Measurements from ENCODE around the gene IL26.
A peak's percentile ranks its signal among the peaks of the same experiment; 100 is the strongest.

The IL26 gene

DNA sequence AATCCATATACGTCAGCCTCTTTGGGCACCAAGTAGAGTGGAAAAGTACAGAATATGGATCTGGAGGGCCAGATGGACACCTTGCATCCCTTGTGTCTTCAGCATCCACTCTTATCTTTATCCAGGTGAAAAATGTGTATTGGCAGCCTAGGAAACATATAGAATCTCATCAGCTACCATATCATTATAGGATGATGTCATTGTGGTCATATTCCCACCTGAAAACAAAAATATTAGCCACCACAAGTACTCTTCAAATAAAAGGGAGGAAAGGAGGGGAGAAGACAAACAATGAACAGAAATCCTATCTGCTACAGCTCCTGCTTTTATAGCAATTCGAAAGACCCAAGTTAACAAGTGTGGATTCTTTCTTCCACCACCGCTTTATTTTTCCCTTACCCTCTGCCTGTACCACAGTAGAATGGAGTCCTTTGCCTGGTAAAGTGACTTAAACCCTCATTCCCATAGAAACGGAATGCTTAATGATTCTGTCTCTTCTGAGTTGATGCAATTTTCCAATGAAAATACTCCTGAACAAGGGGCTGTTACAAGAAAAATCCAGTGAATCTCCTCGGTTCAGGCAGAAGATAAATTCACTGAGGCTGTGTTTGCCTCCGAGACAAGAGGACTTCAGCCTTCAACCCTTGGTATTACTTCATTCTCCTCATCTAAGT, 13.8 kb upstream of the IL26 start:
- no peaks in the 10 kb centered on the region for H3K36me3 ChIP-seq (ENCODE audit: control insufficient read depth in 1 of 2, insufficient read depth in 2 of 2, low read length in 2 of 2)
- H3K27me3 ChIP-seq (ENCODE audit: low read depth, low read length) = no peaks in the 10 kb centered on the region
- H3K9me3 ChIP-seq (ENCODE audit: control insufficient read depth in 1 of 2, low read length in 2 of 2) = no peaks in the 10 kb centered on the region
- H3K4me1 ChIP-seq (ENCODE audit: control insufficient read depth in 1 of 2, insufficient read depth in 2 of 2, low read length in 2 of 2) = peaks cover 13 to 35% of the 10 kb centered on the region in 2 donors
- peak overlapping the region; percentile 35 for H3K27ac ChIP-seq (ENCODE audit: low read length)
- no peak overlapping the region for H3K4me3 ChIP-seq (ENCODE audit: low read depth in 1 of 2, low read length in 2 of 2)

DNA sequence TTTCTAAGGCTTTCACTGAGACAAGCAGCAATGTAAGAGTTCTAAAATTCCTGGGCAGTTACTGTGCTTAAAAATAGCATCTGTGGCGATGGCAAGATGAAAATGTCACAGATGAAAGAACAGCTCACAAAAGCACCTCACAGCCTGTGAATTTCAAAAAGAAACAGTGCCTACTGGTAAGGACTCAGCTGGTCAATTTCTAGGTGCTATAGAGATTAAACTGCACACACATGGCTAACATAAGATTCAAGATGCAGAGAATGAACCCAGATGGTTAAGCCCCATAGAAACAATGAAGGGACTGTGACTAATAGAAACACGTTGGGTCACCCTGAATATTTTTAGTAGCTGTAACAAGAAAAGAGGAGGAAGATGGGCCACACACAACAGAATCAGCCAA, 12.0 kb upstream of the IL26 start:
- no peaks in the 10 kb centered on the region for H3K36me3 ChIP-seq (ENCODE audit: control insufficient read depth in 1 of 2, insufficient read depth in 2 of 2, low read length in 2 of 2)
- no peaks in the 10 kb centered on the region for H3K27me3 ChIP-seq (ENCODE audit: low read depth, low read length)
- H3K4me1 ChIP-seq (ENCODE audit: control insufficient read depth in 1 of 2, insufficient read depth in 2 of 2, low read length in 2 of 2) = peaks cover 13 to 35% of the 10 kb centered on the region in 2 donors
- H3K27ac ChIP-seq (ENCODE audit: low read length) = no peak overlapping the region
- peak overlapping the region in 1 of 2 donors; percentile 54 for H3K4me3 ChIP-seq (ENCODE audit: low read depth in 1 of 2, low read length in 2 of 2)
- no peaks in the 10 kb centered on the region for H3K9me3 ChIP-seq (ENCODE audit: control insufficient read depth in 1 of 2, low read length in 2 of 2)

DNA sequence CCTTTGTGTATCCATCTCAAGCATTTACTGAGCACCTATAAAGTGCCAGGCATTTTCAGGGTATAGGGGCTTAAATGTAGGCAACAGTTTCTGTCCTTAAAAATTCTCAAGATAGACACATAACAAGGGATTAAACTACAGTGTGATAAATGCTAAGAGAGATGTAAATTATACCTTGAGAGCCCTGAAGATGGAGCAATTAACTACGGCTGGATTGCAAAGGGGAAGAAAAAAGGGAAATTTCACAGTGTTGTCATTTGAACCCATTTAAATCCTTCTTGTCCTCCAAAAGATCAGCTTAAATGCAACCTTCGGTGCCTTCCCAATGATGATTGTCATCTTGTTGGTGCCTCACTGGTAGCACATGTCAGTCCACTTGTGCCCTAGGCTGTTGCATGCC, 11.5 kb upstream of the IL26 start:
- no peaks in the 10 kb centered on the region for H3K36me3 ChIP-seq (ENCODE audit: control insufficient read depth in 1 of 2, insufficient read depth in 2 of 2, low read length in 2 of 2)
- H3K4me3 ChIP-seq (ENCODE audit: low read depth in 1 of 2, low read length in 2 of 2) = peak overlapping the region; percentile 52 to 54
- H3K27me3 ChIP-seq (ENCODE audit: low read depth, low read length) = no peaks in the 10 kb centered on the region
- H3K27ac ChIP-seq (ENCODE audit: low read length) = no peak overlapping the region
- peaks cover 13 to 35% of the 10 kb centered on the region in 2 donors for H3K4me1 ChIP-seq (ENCODE audit: control insufficient read depth in 1 of 2, insufficient read depth in 2 of 2, low read length in 2 of 2)
- H3K9me3 ChIP-seq (ENCODE audit: control insufficient read depth in 1 of 2, low read length in 2 of 2) = no peaks in the 10 kb centered on the region

DNA sequence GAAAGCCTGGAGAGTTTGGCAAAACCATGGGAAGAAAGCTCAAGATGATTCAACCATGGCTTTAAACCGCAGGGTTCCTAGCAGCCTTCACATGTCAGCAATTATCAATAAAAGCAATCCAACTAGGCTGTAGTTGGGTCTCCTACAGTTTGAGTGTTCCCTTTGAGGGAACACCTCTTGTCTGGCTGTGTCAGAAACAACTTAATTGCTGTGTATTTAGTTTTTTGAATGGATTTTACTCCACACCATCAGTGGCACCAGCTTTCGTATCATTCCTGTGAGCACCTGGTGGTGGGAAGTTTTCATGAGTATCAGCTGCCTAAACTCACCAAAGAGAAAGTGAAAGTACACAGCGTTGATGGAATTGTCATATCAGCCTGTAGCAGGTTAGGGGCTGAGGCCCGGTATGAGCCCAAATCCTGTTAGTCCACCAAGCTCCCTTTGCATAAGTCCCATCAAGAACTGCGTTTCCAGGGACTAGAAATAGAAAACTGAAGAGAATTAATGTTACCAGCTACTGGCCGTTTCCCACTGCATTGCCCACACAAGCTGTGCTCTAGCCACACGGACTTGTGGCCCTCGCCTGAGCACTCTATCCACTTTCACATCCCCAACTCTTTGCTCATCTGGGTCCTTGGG, 10.9 kb upstream of the IL26 start:
- H3K36me3 ChIP-seq (ENCODE audit: control insufficient read depth in 1 of 2, insufficient read depth in 2 of 2, low read length in 2 of 2) = no peaks in the 10 kb centered on the region
- H3K27me3 ChIP-seq (ENCODE audit: low read depth, low read length) = no peaks in the 10 kb centered on the region
- no peak overlapping the region for H3K27ac ChIP-seq (ENCODE audit: low read length)
- no peaks in the 10 kb centered on the region for H3K9me3 ChIP-seq (ENCODE audit: control insufficient read depth in 1 of 2, low read length in 2 of 2)
- peak overlapping the region; percentile 52 to 54 for H3K4me3 ChIP-seq (ENCODE audit: low read depth in 1 of 2, low read length in 2 of 2)
- peaks cover 13 to 33% of the 10 kb centered on the region in 2 donors for H3K4me1 ChIP-seq (ENCODE audit: control insufficient read depth in 1 of 2, insufficient read depth in 2 of 2, low read length in 2 of 2)

DNA sequence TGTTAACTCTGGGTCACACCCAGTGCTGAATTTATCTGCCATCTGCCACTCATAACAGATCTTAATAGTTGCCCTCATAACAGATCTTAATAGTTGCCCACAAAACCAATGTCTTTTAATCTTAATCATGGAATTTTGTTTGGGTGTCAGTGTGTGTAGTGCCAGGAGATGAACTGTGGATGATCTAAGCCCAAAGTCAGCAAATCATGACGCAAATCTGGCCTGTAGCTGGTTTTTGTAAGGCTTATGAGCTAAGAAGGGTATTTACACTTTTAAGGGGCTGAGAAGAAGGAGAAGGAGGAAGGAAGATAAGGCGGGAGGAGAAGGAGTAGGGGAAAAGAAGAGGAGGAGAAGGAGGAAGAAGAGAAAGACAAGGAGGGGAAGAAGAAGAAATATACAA, 10.0 kb upstream of the IL26 start:
- no peak overlapping the region for H3K4me3 ChIP-seq (ENCODE audit: low read depth in 1 of 2, low read length in 2 of 2)
- no peaks in the 10 kb centered on the region for H3K27me3 ChIP-seq (ENCODE audit: low read depth, low read length)
- no peaks in the 10 kb centered on the region for H3K9me3 ChIP-seq (ENCODE audit: control insufficient read depth in 1 of 2, low read length in 2 of 2)
- H3K4me1 ChIP-seq (ENCODE audit: control insufficient read depth in 1 of 2, insufficient read depth in 2 of 2, low read length in 2 of 2) = peaks cover 13 to 26% of the 10 kb centered on the region in 2 donors
- H3K27ac ChIP-seq (ENCODE audit: low read length) = no peak overlapping the region
- H3K36me3 ChIP-seq (ENCODE audit: control insufficient read depth in 1 of 2, insufficient read depth in 2 of 2, low read length in 2 of 2) = no peaks in the 10 kb centered on the region

GRCh38 chr12:68234140-68234539, 8.5 kb upstream of the IL26 start:
- H3K9me3 ChIP-seq (ENCODE audit: control insufficient read depth in 1 of 2, low read length in 2 of 2) = no peaks in the 10 kb centered on the region
- H3K27me3 ChIP-seq (ENCODE audit: low read depth, low read length) = no peaks in the 10 kb centered on the region
- peaks cover 4 to 15% of the 10 kb centered on the region in 2 donors for H3K4me1 ChIP-seq (ENCODE audit: control insufficient read depth in 1 of 2, insufficient read depth in 2 of 2, low read length in 2 of 2)
- no peak overlapping the region for H3K4me3 ChIP-seq (ENCODE audit: low read depth in 1 of 2, low read length in 2 of 2)
- no peak overlapping the region for H3K27ac ChIP-seq (ENCODE audit: low read length)
- no peaks in the 10 kb centered on the region for H3K36me3 ChIP-seq (ENCODE audit: control insufficient read depth in 1 of 2, insufficient read depth in 2 of 2, low read length in 2 of 2)

- Histone ChIP-seq H3K27me3 (ENCODE audit: low read depth, low read length) (no peaks in the 10 kb centered on the region), H3K27ac (ENCODE audit: low read length) (no peak overlapping the region), H3K9me3 (ENCODE audit: control insufficient read depth in 1 of 2, low read length in 2 of 2) (no peaks in the 10 kb centered on the region), H3K36me3 (ENCODE audit: control insufficient read depth in 1 of 2, insufficient read depth in 2 of 2, low read length in 2 of 2) (no peaks in the 10 kb centered on the region), H3K4me3 (ENCODE audit: low read depth in 1 of 2, low read length in 2 of 2) (no peak overlapping the region), H3K4me1 (ENCODE audit: control insufficient read depth in 1 of 2, insufficient read depth in 2 of 2, low read length in 2 of 2) (peaks cover 4 to 15% of the 10 kb centered on the region in 2 donors)
These were observed 7.9 kb upstream of the IL26 start for GRCh38 chr12:68233498-68233897.

DNA sequence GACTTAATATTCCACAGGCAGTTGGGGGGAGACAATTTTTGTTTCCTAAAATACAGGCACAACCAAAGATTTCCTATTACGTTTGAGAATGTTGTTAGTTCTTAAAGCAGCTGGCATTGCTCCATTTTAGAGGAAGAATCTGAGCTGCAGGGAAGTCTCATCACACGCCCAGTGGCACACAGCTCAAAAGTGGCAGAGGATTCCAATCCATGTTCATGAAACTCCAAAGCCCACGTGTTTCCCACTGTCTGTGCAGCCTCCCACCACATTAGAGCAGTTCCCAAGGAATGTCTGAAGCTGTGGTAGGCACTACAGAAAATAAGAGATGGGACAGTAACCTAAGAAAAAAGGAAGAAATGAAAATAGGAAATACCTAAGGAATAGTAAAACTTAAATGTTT, 6.1 kb upstream of the IL26 start:
- Histone ChIP-seq H3K4me1 (ENCODE audit: control insufficient read depth in 1 of 2, insufficient read depth in 2 of 2, low read length in 2 of 2) (peaks cover under 1 to 4% of the 10 kb centered on the region in 2 donors), H3K36me3 (ENCODE audit: control insufficient read depth in 1 of 2, insufficient read depth in 2 of 2, low read length in 2 of 2) (no peaks in the 10 kb centered on the region), H3K27me3 (ENCODE audit: low read depth, low read length) (no peaks in the 10 kb centered on the region), H3K9me3 (ENCODE audit: control insufficient read depth in 1 of 2, low read length in 2 of 2) (no peaks in the 10 kb centered on the region), H3K27ac (ENCODE audit: low read length) (no peak overlapping the region), H3K4me3 (ENCODE audit: low read depth in 1 of 2, low read length in 2 of 2) (no peak overlapping the region)

DNA sequence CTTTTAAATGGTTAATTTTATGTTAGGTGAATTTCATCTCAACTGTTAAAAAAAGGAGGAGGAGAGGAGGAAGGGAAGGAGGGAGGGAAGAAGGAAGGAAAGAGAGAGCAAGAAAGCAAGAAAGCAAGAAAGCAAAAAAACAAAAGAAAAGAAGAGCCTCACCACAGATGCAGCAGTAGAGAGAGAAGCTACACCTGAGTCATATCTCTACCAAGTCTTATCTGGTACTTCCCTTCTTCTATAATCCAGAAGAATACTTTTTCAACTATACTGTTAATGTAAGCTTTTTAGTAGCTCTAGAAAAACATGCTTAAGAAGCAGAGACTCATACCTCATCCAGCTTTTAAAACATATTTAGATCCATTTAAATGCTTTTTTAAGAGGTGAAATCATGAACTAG, 5.6 kb upstream of the IL26 start:
- Histone ChIP-seq H3K4me1 (ENCODE audit: control insufficient read depth in 1 of 2, insufficient read depth in 2 of 2, low read length in 2 of 2) (peaks cover 0 to 2% of the 10 kb centered on the region in 2 donors), H3K9me3 (ENCODE audit: control insufficient read depth in 1 of 2, low read length in 2 of 2) (no peaks in the 10 kb centered on the region), H3K27me3 (ENCODE audit: low read depth, low read length) (no peaks in the 10 kb centered on the region), H3K27ac (ENCODE audit: low read length) (no peak overlapping the region), H3K4me3 (ENCODE audit: low read depth in 1 of 2, low read length in 2 of 2) (no peak overlapping the region), H3K36me3 (ENCODE audit: control insufficient read depth in 1 of 2, insufficient read depth in 2 of 2, low read length in 2 of 2) (no peaks in the 10 kb centered on the region)

GRCh38 chr12:68229956-68230355, 4.3 kb upstream of the IL26 start:
- H3K9me3 ChIP-seq (ENCODE audit: control insufficient read depth in 1 of 2, low read length in 2 of 2) = no peaks in the 10 kb centered on the region
- no peaks in the 10 kb centered on the region for H3K36me3 ChIP-seq (ENCODE audit: control insufficient read depth in 1 of 2, insufficient read depth in 2 of 2, low read length in 2 of 2)
- H3K4me3 ChIP-seq (ENCODE audit: low read depth in 1 of 2, low read length in 2 of 2) = no peak overlapping the region
- H3K27me3 ChIP-seq (ENCODE audit: low read depth, low read length) = no peaks in the 10 kb centered on the region
- H3K4me1 ChIP-seq (ENCODE audit: control insufficient read depth in 1 of 2, insufficient read depth in 2 of 2, low read length in 2 of 2) = no peaks in the 10 kb centered on the region
- no peak overlapping the region for H3K27ac ChIP-seq (ENCODE audit: low read length)

- Histone ChIP-seq H3K36me3 (ENCODE audit: control insufficient read depth in 1 of 2, insufficient read depth in 2 of 2, low read length in 2 of 2) (no peaks in the 10 kb centered on the region), H3K4me3 (ENCODE audit: low read depth in 1 of 2, low read length in 2 of 2) (no peak overlapping the region), H3K4me1 (ENCODE audit: control insufficient read depth in 1 of 2, insufficient read depth in 2 of 2, low read length in 2 of 2) (peaks cover 0 to 13% of the 10 kb centered on the region in 2 donors), H3K9me3 (ENCODE audit: control insufficient read depth in 1 of 2, low read length in 2 of 2) (no peaks in the 10 kb centered on the region), H3K27me3 (ENCODE audit: low read depth, low read length) (no peaks in the 10 kb centered on the region), H3K27ac (ENCODE audit: low read length) (no peak overlapping the region)
These were observed 1.7 kb upstream of the IL26 start for GRCh38 chr12:68227356-68227755.

Measured in muscle layer of duodenum (tissue), 2 donors.